HG02642 (cell line): Measurements from ENCODE around the gene CALM1.

Experiments
- ATAC-seq: cut with Tn5 transposase; IDR thresholded peaks from one replicate; pipeline ENCODE4 v1.9.1; 2021; ENCODE audit warnings: mild to moderate bottlenecking; ENCODE audit not compliant: unreplicated experiment, poor library complexity

Gene CALM1

DNA sequence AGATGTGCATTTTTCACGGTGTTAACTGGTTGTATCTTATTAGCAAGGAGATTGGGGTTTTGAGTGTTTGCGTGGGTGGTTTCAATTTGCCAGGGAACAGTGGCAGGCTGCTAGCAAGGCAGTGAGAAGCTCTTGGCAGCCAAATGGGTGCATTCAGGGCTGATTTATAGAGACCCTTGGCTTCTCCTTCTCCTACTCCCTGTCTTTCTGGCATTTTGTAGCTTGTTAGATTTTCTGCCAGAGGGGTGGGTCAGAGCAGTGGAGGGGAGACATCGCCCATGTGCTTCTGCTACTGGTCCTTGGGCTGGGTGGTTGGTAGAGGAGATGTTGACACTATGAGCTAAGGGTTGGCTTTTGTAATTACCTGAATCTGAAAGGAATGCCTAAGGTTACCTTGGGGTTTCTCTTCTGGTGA, 9.6 kb downstream of the CALM1 start:
- no peak for ATAC-seq

DNA sequence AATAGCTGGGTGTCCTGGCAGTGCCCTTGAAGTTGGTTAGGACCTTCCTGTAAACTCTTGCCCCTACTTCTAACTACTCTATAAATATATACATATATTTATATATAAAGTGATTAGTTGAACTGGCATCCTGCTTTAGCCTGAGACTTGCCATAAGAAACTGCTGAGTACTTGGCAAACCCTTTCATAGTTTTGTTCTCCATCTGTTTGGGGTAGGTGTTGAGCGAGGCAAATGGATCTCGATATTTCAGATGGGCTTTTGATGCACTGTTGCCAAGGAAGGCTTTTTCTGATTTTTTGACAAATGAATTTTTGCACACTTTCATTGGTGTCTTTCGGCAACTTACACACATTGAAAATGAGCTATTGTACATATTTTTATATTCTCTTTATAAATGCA, 10.4 kb downstream of the CALM1 start:
- no peak for ATAC-seq

DNA sequence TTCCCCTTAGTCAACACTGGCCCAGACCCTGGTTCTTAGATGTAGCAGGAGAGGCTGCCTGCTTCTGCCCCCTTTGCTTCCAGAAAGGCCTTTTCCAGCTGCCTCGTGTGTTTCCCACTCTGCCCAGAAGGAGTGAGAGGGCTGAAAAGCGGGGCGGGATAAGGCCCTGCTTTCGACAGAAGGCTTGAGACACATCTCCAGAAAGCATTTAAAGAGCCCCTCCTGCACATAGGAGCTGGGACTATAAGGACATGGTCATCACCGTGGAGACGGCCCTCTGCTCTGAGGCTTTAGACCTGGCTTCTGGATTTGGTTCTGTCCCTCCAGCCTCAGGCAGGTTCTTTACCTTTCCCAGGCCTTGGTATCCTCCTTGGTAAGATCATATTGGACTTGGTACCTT, 11.9 kb downstream of the CALM1 start:
- ATAC-seq: no peak

DNA sequence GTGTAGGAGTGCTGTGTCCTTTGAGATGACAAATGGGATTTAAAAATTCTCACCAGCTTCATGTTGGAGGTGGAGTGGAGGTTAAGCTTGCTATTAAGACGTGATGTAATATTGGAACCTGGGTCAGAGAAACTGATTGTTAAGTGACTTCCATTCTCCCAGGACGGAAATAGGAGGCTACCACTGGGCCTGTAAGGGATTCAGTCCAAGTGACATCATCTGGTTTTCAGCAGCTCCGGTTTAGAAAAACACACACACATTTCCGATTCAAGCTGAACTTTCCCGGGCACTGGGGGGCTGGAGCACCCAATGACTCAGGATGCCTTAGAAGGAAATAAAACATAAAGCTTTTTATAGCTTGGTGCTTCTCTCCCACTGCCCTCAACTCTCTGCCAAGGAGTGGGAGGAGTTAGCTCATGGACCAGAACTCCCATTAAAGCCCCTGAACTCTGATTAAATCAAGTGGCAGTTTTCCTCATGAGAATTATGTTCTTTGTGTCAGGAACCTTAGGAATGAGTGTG, 12.4 kb downstream of the CALM1 start:
- no peak for ATAC-seq

DNA sequence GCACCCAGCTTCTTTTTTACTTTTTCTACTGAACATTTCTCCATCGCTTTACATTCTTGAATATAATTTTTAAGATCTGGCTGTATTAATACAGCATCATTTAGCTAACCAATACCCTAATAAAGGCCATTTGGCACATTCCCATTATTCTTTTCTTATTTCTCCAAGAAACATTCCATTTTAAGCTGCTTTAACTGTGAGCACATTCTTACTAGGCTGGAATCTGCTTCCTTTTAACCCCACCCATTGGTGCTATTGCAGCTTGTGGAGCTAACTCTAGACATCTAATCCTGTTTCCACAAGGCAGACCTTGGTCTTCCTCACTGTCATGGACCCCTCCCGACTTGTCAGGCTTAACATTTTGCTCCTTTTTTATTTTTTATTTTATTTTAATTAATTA, 15.2 kb downstream of the CALM1 start:
- no peak for ATAC-seq

DNA sequence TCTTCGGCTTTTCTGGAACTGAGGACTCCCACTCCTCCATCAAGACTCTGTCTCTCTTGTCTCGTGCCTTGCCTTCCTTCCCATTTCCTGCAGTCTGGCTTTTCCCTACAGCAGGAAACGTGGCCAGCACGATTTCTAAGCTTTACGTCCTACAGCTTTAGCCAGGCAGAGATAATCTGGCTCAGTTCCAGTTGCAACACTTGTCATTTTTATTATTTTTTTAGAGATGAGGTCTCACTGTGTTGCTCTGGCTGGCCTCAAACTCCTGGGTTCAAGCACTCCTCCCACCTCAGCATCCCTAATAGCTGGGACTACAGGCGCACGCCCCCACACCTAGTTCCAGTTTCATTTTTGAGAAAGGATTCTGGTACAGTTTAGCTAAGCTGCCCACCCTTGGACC, 19.9 kb downstream of the CALM1 start:
- no peak for ATAC-seq

DNA sequence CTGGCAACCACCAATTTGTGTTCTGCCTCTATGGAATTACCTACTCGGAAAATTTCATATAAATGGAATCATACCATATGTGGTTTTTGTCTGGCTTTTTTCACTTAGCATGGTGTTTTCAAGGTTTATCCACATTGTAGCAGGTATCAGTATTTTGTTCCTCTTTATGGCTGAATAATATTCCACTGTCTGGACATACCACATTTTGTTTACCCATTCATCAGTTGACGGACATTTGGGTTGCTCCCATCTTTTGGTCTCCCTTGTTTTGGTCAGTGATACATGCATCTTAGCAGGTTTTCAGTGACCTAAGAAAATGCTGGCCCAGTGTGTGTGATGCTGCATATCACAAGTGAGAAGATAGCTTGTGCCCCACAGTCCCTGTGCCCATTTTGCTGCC, 21.2 kb downstream of the CALM1 start:
- ATAC-seq: no peak

DNA sequence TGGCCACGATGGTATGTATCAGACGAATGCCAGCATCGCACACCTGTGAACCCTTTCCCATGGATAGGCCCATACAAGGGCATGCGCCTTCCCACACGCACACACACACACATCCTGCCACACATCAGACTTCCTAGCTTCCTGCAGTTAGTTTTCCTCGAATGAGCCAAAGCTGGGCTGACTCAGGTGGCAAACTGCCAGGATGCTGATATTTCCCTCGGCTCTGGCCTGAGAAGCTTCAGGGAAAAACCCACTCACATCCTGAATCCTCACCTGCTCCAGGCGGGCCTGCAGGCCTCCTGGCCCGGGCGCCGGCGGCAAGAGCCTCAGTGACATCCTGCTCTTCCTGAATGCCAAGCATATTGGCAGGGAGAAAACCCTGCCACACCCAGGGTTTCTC, 22.4 kb downstream of the CALM1 start:
- no peak for ATAC-seq

DNA sequence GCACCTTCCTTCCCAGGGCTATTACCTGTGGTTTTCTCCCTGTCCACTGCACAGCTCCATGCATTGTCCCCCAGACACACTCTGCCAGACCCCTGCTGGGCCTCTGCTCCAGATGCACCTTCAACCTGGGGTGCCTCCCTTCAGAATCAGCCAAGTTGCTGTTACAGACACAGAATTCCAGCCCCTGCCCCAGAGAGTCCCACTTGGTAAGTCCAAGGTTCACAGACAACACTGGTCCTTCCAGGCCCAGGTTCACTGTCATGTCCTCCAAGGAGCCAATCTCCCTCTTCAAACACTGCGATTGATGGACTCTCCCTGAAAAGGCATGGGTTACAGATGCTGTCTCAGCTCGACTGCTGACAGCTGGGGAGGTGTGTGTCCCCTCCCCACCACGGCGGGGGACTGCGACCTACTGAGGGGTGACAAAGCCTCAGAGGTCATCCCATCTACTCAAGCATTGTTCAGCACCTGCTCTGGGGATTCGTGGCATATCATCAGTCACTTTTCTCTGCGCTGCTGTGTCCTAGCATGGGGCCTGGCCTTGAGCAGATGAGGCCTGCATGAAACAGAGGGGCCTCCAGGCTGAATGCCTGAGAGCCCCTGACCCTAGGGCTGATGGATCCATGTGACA, 24.3 kb downstream of the CALM1 start:
- ATAC-seq: no peak

DNA sequence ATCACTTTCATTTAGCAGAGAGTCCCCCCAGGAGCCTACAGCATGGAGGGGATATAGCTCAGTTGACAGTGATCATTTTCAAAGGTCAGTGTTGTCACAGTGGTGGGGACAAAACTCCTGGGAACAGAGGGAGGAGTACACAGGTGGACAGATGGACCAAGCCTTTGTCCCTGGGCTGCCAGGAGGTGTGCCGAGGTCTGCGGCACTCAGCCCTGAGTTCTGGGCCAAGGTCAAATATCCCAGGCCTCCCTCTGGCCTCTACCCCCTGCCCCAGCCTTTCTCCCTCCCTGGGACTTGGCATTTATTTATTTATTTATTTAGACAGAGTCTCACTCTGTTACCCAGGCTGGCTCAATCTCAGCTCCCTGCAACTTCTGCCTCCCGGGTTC, 24.8 kb downstream of the CALM1 start:
- ATAC-seq: no peak

DNA sequence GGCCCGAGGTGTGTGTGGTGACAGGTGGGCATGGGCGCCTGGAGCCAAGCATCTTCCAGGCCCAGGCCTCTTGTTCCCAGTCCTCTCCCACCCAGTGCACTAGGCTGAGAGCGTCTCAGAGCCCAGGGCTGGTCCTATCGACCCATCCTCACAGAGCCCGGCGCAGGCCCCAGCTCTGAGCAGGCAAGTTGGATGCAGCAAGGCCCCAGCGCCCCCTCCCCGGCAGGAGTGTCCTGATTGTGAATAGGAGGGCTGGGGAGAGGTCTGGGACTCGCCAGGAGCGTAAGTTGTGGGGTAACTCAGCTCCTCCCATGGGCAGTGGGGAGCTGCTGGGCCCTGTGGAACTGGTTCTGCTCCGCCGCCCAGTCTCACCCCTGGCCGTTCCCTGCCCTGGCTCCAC, 26.3 kb downstream of the CALM1 start:
- ATAC-seq: no peak

DNA sequence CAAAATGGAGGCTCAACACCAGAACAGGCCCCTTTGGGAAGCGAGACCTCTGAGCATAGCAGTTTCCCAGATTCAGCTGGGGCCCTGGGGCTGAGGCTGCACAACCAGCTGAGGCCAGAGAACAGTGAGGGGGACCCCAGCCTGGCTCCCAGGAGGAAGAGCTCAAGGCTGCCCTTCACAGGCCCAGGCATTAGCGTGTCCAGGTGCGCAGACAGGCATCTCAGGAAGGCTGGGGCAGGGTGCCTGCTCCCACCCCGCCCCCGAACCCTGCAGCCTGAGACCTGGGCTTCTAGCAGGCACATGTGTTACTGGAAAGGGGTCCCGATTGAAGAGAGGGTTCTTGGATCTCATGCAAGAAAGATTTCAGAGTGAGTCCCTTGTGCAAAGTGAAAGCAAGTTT, 27.2 kb downstream of the CALM1 start:
- no peak for ATAC-seq

DNA sequence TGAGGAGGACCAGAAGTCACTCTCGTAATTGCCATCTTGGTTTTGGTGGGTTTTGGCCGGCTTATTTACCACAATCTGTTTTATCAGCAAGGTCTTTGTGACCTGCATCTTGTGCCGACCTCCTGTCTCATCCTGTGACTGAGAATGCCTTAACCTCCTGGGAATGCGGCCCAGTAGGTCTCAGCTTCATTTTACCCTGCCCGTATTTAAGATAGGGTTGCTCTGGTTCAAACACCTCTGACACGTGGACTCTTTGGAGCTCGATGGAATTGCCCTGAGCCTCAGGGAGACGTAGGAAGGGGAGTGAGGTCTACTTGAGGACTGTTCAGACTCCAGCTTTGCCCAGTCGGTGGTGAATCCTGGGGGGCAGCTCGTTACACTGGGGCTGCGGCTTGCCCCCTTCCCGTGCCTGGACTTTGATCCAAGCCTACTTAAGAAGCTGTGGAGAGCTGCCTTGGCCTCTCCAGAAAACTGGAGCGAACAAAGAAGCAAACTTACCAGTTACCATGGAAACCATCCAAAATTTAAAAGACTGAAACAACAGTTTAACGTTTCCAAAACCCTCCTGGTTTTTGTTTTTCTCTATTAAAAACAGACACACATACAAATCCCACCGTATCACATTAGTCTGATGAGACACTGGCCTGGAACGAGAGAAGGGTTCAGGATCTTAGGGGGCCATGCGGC, 28.0 kb downstream of the CALM1 start:
- no peak for ATAC-seq

DNA sequence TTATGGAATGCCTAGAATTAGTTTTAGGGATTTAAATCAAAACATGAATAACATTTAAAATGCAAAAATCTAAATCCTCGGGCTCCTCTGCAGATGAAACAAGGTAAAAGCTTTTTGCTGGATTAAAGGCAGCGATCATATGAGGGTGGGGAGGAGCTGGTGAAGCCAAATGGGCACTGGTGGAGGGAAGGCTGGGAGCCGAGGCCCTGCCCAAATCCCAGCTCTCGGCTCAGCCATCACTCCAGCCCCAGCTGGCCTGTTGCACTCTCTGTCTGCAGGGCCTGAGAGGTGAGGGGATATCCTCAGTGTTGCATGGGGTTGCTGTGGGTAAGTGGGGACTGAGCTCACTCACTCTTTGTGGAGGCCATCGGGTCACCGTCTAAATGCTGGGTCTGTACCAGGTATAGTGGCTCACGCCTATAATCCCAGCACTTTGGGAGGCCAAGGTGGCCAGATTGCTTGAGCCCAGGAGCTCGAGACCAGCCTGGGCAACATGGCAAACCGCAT, 28.6 kb downstream of the CALM1 start:
- ATAC-seq: no peak

DNA sequence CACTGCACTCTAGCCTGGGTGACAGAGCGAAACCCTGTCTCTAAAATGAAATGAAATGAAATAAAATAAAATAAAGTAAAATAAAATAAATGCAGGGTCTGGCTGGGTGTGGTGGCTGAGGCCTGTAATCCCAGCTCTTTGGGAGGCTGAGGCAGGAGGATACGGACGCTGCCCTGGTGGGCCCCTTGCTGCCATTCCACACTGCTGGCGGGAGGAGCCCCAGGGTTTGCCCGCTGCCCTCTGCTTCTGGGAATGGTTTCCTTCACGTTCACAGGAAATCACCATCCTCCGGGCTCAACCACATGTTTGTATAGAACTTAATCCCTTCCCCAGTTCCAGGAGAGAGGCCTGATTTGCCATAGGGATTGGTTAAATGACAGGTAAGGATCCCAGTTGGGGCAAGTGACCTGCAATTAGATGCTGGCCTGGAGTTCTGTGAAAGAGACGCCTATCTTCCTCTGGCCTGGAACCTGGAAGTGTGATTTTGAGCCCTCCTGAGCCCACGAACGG, 29.3 kb downstream of the CALM1 start:
- no peak for ATAC-seq

DNA sequence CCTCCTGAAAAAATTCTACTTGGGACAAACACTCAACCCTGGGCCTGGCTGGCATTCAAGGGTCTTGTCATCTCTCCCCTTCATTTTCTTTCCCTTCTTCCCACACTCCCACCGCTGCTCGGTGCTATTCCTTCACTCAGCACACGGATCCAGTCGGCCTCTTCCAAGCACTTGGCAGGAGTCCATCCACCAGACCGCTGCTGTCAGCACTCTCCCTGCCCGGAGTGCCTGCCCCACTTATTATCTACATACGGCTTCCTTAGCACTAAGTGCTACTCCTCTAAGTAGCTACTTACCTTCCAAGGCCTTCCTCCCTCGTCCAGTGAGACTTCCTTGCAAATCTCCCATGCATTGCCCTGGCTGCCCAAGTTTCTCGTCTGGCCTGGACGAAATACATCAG, 29.8 kb downstream of the CALM1 start:
- ATAC-seq: no peak

DNA sequence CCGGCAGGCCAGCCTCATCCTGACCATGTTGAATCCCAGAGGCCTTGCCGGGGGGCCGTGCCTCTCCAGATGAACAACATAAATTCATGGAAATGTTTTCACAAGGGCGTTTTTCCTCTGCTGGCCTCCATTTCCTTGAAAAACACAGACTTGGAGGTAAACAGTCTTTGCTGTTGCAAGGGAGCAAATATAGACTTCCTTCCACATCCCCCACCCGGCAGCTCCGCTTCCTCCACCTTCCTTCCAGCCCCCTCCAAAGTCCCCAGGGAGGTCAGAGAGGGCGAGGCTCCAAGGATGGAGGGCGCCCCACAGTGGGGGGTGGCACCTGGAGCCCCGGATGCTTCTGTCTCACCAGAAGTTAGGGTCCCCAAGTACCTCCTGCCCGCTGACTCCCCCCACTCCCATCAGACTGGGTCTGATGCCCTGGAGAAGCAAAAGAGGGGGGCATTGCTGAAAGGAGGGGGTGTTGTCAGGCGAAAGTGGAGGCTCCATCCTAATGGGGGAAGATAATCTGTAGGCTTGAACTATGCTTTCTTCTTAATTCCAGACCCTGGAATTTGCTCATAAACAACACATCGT, 31.1 kb downstream of the CALM1 start:
- no peak for ATAC-seq

DNA sequence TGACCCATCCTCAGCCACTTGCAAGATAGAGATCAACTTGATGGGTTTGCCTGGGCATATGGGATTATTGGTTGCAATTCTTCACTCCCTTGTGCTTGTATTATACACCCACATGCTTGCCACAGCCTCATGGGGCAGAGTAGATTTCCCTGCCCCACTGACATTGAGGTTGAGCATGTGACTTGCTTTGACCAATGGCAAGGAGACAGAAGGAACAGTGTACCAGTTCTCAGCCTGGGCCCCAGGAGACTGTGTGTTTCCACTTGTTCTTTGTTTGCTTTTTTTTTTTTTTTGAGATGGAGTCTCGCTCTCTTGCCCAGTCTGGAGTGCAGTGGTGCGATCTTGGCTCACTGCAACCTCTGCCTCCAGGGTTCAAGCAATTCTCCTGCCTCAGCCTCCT, 31.8 kb downstream of the CALM1 start:
- ATAC-seq: no peak

DNA sequence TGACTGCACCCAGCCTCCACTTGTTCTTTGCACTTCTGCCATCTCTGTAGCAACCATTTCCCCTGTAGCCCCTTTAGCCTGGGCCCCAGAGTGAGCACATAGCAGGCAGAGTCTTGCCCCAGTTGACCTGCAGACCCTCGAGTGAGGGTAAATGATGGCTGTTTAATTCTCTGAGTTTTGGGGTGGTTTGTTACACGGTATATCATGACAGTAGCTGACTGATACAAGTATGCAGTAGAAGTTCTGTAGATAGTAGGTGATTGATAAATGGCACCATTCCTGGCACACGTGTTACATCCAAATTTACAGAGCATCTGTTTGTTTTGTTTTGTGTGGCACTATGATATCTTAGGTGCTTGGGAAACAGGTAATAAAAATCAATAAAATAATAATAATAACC, 32.4 kb downstream of the CALM1 start:
- ATAC-seq: no peak

DNA sequence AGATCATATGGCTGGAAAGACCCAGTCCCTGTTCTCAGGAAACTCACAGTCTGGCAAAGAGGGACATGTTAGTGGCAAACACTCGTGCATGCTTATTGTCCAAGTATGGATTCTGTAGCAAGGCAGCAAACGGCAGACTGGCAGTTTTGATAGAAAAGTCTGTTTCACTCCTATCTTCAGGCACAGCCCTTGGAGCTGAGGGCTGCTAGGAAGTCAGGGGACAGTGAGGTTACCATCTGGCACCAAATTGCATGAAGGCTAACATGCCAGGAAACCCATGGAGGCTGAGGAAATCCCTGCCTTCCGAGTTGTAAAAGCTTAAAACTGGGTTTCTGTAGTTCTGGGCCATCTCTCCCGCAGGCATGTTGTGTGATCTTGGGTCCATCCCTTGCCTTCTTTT, 32.9 kb downstream of the CALM1 start:
- no peak for ATAC-seq

DNA sequence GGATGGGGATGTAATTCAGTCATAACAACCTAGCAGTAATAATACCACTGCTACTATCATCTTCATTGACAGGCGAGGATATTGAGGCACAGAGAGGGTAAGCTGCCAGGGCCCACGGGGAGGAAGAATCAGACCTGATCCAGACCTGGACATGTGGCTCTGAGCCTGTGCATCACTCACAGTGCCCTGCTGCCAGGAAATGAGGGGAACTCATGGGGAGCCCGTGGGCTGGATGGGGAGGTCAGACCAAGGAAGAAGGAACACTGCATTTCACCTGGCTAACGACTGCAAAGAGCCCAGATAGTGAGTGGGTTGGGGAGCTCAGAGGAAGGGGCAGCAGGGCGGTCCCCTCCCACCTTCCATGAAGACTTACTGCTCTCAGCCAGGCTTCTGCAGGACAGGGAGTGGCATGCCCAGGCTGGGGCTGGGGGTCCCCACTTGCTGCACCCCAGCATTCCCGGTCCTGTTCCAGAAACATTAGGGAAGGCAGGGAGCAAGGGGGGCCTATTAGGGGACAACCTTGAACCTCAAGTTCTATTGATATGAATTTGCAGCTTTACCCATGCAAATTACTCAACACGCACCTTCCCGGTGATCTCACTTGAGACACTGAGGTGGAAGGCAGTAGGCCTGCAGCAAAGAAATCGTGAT, 37.7 kb downstream of the CALM1 start:
- no peak for ATAC-seq
